ENCODE data around the gene FXYD6.

Gene FXYD6

GRCh38 chr11:117830072-117830471 is 46.4 kb downstream of the FXYD6 start:
- no peak for TF ChIP-seq CTCF (IDR thresholded peaks at IDR 0.05; ENCODE audit: insufficient read depth, missing control alignments)
- no peak for FAIRE-seq
- DNase-seq (ENCODE audit: insufficient read length, low spot score): no peak

- DNase-seq (ENCODE audit: insufficient read length, low spot score) (no peak), FAIRE-seq (no peak)
- TF ChIP-seq CTCF (IDR thresholded peaks at IDR 0.05; ENCODE audit: insufficient read depth, missing control alignments): no peak
Measured at GRCh38 chr11:117829369-117829725, 47.1 kb downstream of the FXYD6 start.

GRCh38 chr11:117828611-117829368 is 47.7 kb downstream of the FXYD6 start:
- FAIRE-seq: no peak
- no peak for TF ChIP-seq CTCF (IDR thresholded peaks at IDR 0.05; ENCODE audit: insufficient read depth, missing control alignments)
- DNase-seq (ENCODE audit: insufficient read length, low spot score): no peak

- DNase-seq (ENCODE audit: insufficient read length, low spot score) (no peak), FAIRE-seq (no peak)
- no peak for TF ChIP-seq CTCF (IDR thresholded peaks at IDR 0.05; ENCODE audit: insufficient read depth, missing control alignments)
Measured at GRCh38 chr11:117827521-117828511, 48.6 kb downstream of the FXYD6 start.

GRCh38 chr11:117826832-117827231 is 49.6 kb downstream of the FXYD6 start:
- FAIRE-seq (no peak), DNase-seq (ENCODE audit: insufficient read length, low spot score) (no peak)
- TF ChIP-seq CTCF (IDR thresholded peaks at IDR 0.05; ENCODE audit: insufficient read depth, missing control alignments): no peak

GRCh38 chr11:117826190-117826570 is 50.3 kb downstream of the FXYD6 start:
- no peak for TF ChIP-seq CTCF (IDR thresholded peaks at IDR 0.05; ENCODE audit: insufficient read depth, missing control alignments)
- no peak for FAIRE-seq
- DNase-seq (ENCODE audit: insufficient read length, low spot score): no peak
